Measurements from ENCODE around the gene PIK3CD.

- TF ChIP-seq CTCF (conservative IDR thresholded peaks at IDR 0.05) (no peak), EZH2 (IDR thresholded peaks at IDR 0.05; ENCODE audit: low read depth) (no peak)
These were observed 85.5 kb downstream of the PIK3CD start for GRCh38 chr1:9737057-9737456.

All from PC-9 (cell line).